BE2C (cell line): ENCODE measurements around the gene BTNL3.
"Not testable (repeated sequence)": the region's sequence is repeated elsewhere in the genome, so short reads cannot be mapped to it uniquely, and the experiment has no call there.

Source experiments
- DNase-seq: peaks from one replicate; pipeline ENCODE4 v3.0.0-alpha.2; 2020
- H3K27me3 ChIP-seq: fragments of 250-450 bp; sonication (Bioruptor Pico); 2 replicates; pipeline ENCODE4 v1.5.1; 2020; ENCODE audit warnings: mild to moderate bottlenecking
- H3K36me3 ChIP-seq: fragments of 250-450 bp; sonication (Bioruptor Pico); 2 replicates; pipeline ENCODE4 v1.5.1; 2020; ENCODE audit warnings: mild to moderate bottlenecking
- H3K4me1 ChIP-seq: fragments of 250-450 bp; sonication (Bioruptor Pico); 2 replicates; pipeline ENCODE4 v1.5.1; 2020
- H3K4me3 ChIP-seq: 2 replicates; pipeline ENCODE4 v1.5.1; 2011; ENCODE audit warnings: low read depth, low read length
- H3K9me3 ChIP-seq: fragments of 250-450 bp; sonication (Bioruptor Pico); 2 replicates; pipeline ENCODE4 v1.5.1; 2020
- CTCF ChIP-seq: IDR thresholded peaks from 2 replicates; pipeline ENCODE4 v1.5.1; 2012; ENCODE audit warnings: mild to moderate bottlenecking, low read depth, low read length

The BTNL3 gene

GRCh38 chr5:181044662-181045305 lies 56.1 kb downstream of the BTNL3 start:
- DNase-seq: no peak
- no peak overlapping the region for H3K4me3 ChIP-seq

GRCh38 chr5:181045316-181045715 lies 56.7 kb downstream of the BTNL3 start:
- no peak for TF ChIP-seq CTCF
- Histone ChIP-seq H3K27me3 (peaks cover 40% of the 10 kb centered on the region), H3K9me3 (no peaks in the 10 kb centered on the region), H3K36me3 (no peaks in the 10 kb centered on the region), H3K4me1 (no peaks in the 10 kb centered on the region), H3K4me3 (no peak overlapping the region)
- DNase-seq: no peak

More at GRCh38 chr5:181044662-181045305, 56.1 kb downstream of the BTNL3 start:
- Histone ChIP-seq H3K4me1 (no peaks in the 10 kb centered on the region), H3K36me3 (no peaks in the 10 kb centered on the region), H3K9me3 (no peaks in the 10 kb centered on the region), H3K27me3 (peaks cover 40% of the 10 kb centered on the region)
- TF ChIP-seq CTCF: no peak

GRCh38 chr5:181045857-181046256 lies 57.2 kb downstream of the BTNL3 start:
- not testable (repeated sequence) for H3K4me1 ChIP-seq, H3K9me3 ChIP-seq, H3K36me3 ChIP-seq, H3K4me3 ChIP-seq, DNase-seq
- H3K27me3 ChIP-seq: peaks cover 40% of the 10 kb centered on the region

GRCh38 chr5:181047288-181047687 lies 58.6 kb downstream of the BTNL3 start:
- no peak for DNase-seq
- Histone ChIP-seq H3K9me3 (no peaks in the 10 kb centered on the region; the same call in 1 of the 2 replicates), H3K4me3 (no peak overlapping the region), H3K27me3 (peaks cover 38% of the 10 kb centered on the region), H3K4me1 (no peaks in the 10 kb centered on the region), H3K36me3 (no peaks in the 10 kb centered on the region)
- no peak for TF ChIP-seq CTCF

GRCh38 chr5:181047921-181048320 lies 59.3 kb downstream of the BTNL3 start:
- H3K4me3 ChIP-seq: no peak overlapping the region
- H3K36me3 ChIP-seq: no peaks in the 10 kb centered on the region
- no peak for DNase-seq
- no peak for TF ChIP-seq CTCF
- H3K4me1 ChIP-seq: no peaks in the 10 kb centered on the region
- peaks cover 38% of the 10 kb centered on the region for H3K27me3 ChIP-seq
- no peaks in the 10 kb centered on the region; the same call in 1 of the 2 replicates for H3K9me3 ChIP-seq

GRCh38 chr5:181050016-181050415 lies 61.4 kb downstream of the BTNL3 start:
- H3K36me3 ChIP-seq: no peaks in the 10 kb centered on the region
- H3K4me1 ChIP-seq: no peaks in the 10 kb centered on the region
- H3K9me3 ChIP-seq: no peaks in the 10 kb centered on the region; the same call in 1 of the 2 replicates
- no peak overlapping the region for H3K4me3 ChIP-seq
- TF ChIP-seq CTCF: no peak
- peaks cover 59% of the 10 kb centered on the region for H3K27me3 ChIP-seq
- DNase-seq: no peak
